Transverse colon (tissue), 4 donors: Measurements from ENCODE around the gene TMA7B. TPM values are rescaled to one million over a fixed set of nuclear protein-coding genes. Genes with fewer than 3 reads are reported as not detected.

Experiments
- DNase-seq: peaks from one replicate; pipeline ENCODE4 v3.0.0-alpha.2; 2019
- H3K27ac ChIP-seq, 4 donors: fragments of 200-600 bp; sonication (generic); 2 replicates each; pipeline ENCODE4 v1.5.1; 2016 to 2018; ENCODE audit warnings: inconsistent platforms in 4 of 4
- H3K27me3 ChIP-seq: fragments of 200-600 bp; sonication (generic); 2 replicates; pipeline ENCODE4 v1.5.1; 2017; ENCODE audit warnings: inconsistent platforms
- H3K36me3 ChIP-seq, 4 donors: fragments of 200-600 bp; sonication (generic); 2 replicates each; pipeline ENCODE4 v1.5.1; 2017 to 2019; ENCODE audit warnings: inconsistent platforms in 4 of 4
- H3K4me1 ChIP-seq, 4 donors: fragments of 200-600 bp; sonication (generic); 2 replicates each; pipeline ENCODE4 v1.5.1; 2017 to 2020; ENCODE audit warnings: inconsistent platforms in 4 of 4
- H3K4me3 ChIP-seq, 4 donors: fragments of 200-600 bp; sonication (generic); 1 replicate in 1 of 4; 2 replicates in 3 of 4; pipeline versions ENCODE4 v1.5.1 to v1.6.1; 2017 to 2019; ENCODE audit warnings: inconsistent platforms in 4 of 4
- H3K9me3 ChIP-seq, 2 donors: fragments of 200-600 bp; sonication (generic); 2 replicates each; pipeline ENCODE4 v1.5.1; 2017 to 2019; ENCODE audit warnings: inconsistent platforms in 2 of 2
- CTCF ChIP-seq, 5 experiments: fragments of 200-600 bp in 3 of 5; fragments of 450-650 bp in 2 of 5; sonication (generic) in 3 of 5; IDR thresholded peaks; 1 replicate in 2 of 5; 2 replicates in 3 of 5; pipeline ENCODE4 v1.5.1; 2016 to 2017; ENCODE audit warnings: antibody characterized with exemption in 5 of 5, inconsistent platforms in 3 of 5, mild to moderate bottlenecking in 2 of 5, moderate library complexity in 1 of 5
- EP300 ChIP-seq: sonication (generic); formaldehyde crosslinking; IDR thresholded peaks from one replicate; pipeline ENCODE4 v1.6.1; 2017; ENCODE audit warnings: antibody characterized with exemption, low read depth
- POLR2A ChIP-seq: fragments of 450-650 bp; IDR thresholded peaks from one replicate; pipeline ENCODE4 v1.6.1; 2016; ENCODE audit warnings: antibody characterized with exemption, mild to moderate bottlenecking, moderate library complexity
- POLR2AphosphoS5 ChIP-seq, 3 donors: sonication (generic); formaldehyde crosslinking; IDR thresholded peaks; one replicate each; pipeline ENCODE4 v1.6.1; 2016; ENCODE audit warnings: antibody characterized with exemption in 3 of 3
- WGBS, 2 donors: methylation state at CpG; one replicate each; pipeline ENCODE4 v1.1.5; 2018; ENCODE audit warnings: low coverage in 1 of 2; 5-methylcytosine and 5-hydroxymethylcytosine counted together
- in situ Hi-C, 4 donors: fragments of 200-750 bp; cut with MboI; loops; one replicate each; pipeline versions ENCODE4 v1.15.0 to v1.15.1; 2017; ENCODE audit warnings: low sequenced_read_pairs in 3 of 4, low pct_ligation_motif_present in 1 of 4, low pct_unique_long_range_greater_than_20kb in 1 of 4
- intact Hi-C: fragments of 100-400 bp; cut with DNase I; formaldehyde crosslinking; loops from one replicate; pipeline ENCODE4 v1.15.1; 2023; ENCODE audit warnings: low total_unique reads
- total RNA-seq, 4 donors: library from RNA; depleted of rRNA; stranded (reverse); fragments of >200 nt; gene quantifications; one replicate each; pipeline ENCODE4 v1.1.0, GENCODE V29; 2016

The TMA7B gene
- total RNA-seq, 4 donors from 2014 or later: 0.80 TPM; not detected in 3

- Histone ChIP-seq H3K27ac (no peak overlapping the region), H3K4me1 (peaks cover 0 to 20% (median 0%) of the 10 kb centered on the region in 4 donors), H3K27me3 (peaks cover 4% of the 10 kb centered on the region), H3K9me3 (no peaks in the 10 kb centered on the region), H3K36me3 (no peaks in the 10 kb centered on the region), H3K4me3 (no peak overlapping the region)
- in situ Hi-C loops: no loop called here
- intact Hi-C loops: no loop called here
- TF ChIP-seq POLR2A (no peak), CTCF (IDR thresholded peaks at IDR 0.05) (no peak)
- DNase-seq: no peak
- 63 to 67% methylated on average over 3 to 9 of the region's 10 CpGs for WGBS, 2 donors
Observed at GRCh38 chr22:39956932-39957664, 3.1 kb upstream of the TMA7B start.

- peaks cover 0 to 20% (median 0%) of the 10 kb centered on the region in 4 donors for H3K4me1 ChIP-seq
- peaks cover 2% of the 10 kb centered on the region for H3K27me3 ChIP-seq
- H3K4me3 ChIP-seq: no peak overlapping the region
- DNase-seq: no peak
- WGBS, 2 donors: 73 to 84% methylated on average over 5 to 8 of the region's 8 CpGs
- H3K36me3 ChIP-seq: no peaks in the 10 kb centered on the region
- TF ChIP-seq POLR2AphosphoS5 (IDR thresholded peaks at IDR 0.05): no peak
- in situ Hi-C loops: no loop called here
- intact Hi-C loops: no loop called here
- no peaks in the 10 kb centered on the region for H3K9me3 ChIP-seq
- H3K27ac ChIP-seq: no peak overlapping the region
Observed at GRCh38 chr22:39958009-39958711, 2.0 kb upstream of the TMA7B start.

GRCh38 chr22:39958949-39959639 lies 1.1 kb upstream of the TMA7B start:
- Histone ChIP-seq H3K27ac (no peak overlapping the region), H3K27me3 (no peaks in the 10 kb centered on the region), H3K4me1 (peaks cover 0 to 14% (median 0%) of the 10 kb centered on the region in 4 donors), H3K36me3 (no peaks in the 10 kb centered on the region), H3K4me3 (no peak overlapping the region), H3K9me3 (no peaks in the 10 kb centered on the region)
- TF ChIP-seq POLR2A (no peak), EP300 (no peak), POLR2AphosphoS5 (IDR thresholded peaks at IDR 0.05) (no peak), CTCF (IDR thresholded peaks at IDR 0.05) (no peak)
- in situ Hi-C loops (no loop called here), intact Hi-C loops (no loop called here)
- WGBS, 2 donors: 80 to 81% methylated on average over 2 to 11 of the region's 11 CpGs
- no peak for DNase-seq

GRCh38 chr22:39960791-39961746 lies 872 bp downstream of the TMA7B start:
- Histone ChIP-seq H3K27ac (peak overlapping the region in 2 of 4 donors; percentile 4 to 38), H3K27me3 (no peaks in the 10 kb centered on the region), H3K4me1 (peaks cover 0 to 7% (median under 1%) of the 10 kb centered on the region in 4 donors), H3K9me3 (no peaks in the 10 kb centered on the region), H3K4me3 (no peak overlapping the region), H3K36me3 (no peaks in the 10 kb centered on the region)
- peak; percentile 49 for DNase-seq
- 77 to 89% methylated on average over 3 to 13 of the region's 13 CpGs for WGBS, 2 donors
- TF ChIP-seq POLR2AphosphoS5 (IDR thresholded peaks at IDR 0.05) (no peak), CTCF (IDR thresholded peaks at IDR 0.05) (no peak), EP300 (no peak), POLR2A (no peak)
- in situ Hi-C loops (no loop called here), intact Hi-C loops (no loop called here)
